ENCODE measurements around the gene LHFPL2.

DNA sequence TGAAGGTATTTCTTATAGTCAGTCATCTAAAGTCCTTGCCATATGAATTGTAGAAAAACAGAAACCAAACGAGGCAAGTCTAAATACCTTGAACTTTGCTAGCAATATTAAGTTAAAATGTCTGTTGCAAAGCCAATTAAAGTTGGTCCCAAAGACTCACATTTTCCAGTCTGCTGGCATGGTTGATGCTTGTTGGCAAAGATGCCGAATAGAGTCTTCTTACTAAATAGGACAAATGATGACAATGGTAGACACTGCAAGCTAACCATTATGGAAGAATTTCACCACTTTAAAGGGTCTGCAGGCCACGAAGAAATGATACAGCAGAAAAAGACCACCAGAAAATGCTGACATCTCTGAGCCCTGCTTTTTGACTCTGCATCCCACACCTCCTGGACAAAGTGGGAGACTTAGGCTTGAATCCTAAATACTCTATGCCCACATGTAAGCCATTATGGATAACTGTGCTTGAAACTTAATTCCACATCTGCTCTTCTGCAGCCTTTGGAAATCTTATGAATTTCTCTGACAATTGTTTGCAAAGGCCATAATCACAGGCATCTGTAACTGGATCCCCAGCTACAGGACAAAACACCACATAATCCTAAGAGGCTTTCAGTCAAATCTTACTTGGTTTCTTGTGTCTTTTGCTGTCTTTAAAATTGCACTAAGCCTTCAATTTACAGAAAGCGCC, 61.3 kb downstream of the LHFPL2 start:
- TF ChIP-seq, protein P1, sequence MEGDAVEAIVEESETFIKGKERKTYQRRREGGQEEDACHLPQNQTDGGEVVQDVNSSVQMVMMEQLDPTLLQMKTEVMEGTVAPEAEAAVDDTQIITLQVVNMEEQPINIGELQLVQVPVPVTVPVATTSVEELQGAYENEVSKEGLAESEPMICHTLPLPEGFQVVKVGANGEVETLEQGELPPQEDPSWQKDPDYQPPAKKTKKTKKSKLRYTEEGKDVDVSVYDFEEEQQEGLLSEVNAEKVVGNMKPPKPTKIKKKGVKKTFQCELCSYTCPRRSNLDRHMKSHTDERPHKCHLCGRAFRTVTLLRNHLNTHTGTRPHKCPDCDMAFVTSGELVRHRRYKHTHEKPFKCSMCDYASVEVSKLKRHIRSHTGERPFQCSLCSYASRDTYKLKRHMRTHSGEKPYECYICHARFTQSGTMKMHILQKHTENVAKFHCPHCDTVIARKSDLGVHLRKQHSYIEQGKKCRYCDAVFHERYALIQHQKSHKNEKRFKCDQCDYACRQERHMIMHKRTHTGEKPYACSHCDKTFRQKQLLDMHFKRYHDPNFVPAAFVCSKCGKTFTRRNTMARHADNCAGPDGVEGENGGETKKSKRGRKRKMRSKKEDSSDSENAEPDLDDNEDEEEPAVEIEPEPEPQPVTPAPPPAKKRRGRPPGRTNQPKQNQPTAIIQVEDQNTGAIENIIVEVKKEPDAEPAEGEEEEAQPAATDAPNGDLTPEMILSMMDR (IDR thresholded peaks at IDR 0.05) = no peak
- no peak for TF ChIP-seq POLR2A (IDR thresholded peaks at IDR 0.05)

All from uterus (tissue), 2 donors.